Liver (tissue), 9 donors: ENCODE data around the gene PDZD11. TPM values are rescaled to one million over a fixed set of nuclear protein-coding genes. Genes with fewer than 3 reads are reported as not detected.
"Not testable (repeated sequence)": the region's sequence is repeated elsewhere in the genome, so short reads cannot be mapped to it uniquely, and the experiment has no call there.

ENCODE experiments used
- DNase-seq: peaks from one replicate; pipeline ENCODE4 v3.0.0-alpha.2; 2017; ENCODE audit warnings: low spot score
- H3K27ac ChIP-seq, 2 donors: one replicate each; pipeline ENCODE4 v1.7.0; 2013; ENCODE audit warnings: inconsistent platforms in 2 of 2, low read length in 2 of 2, control low read depth in 1 of 2, low read depth in 1 of 2, mild to moderate bottlenecking in 1 of 2
- H3K27me3 ChIP-seq, 4 donors: one replicate each; pipeline versions ENCODE4 v1.6.1 to v1.7.0; 2013; ENCODE audit warnings: low read length in 3 of 4, inconsistent platforms in 1 of 4, mild to moderate bottlenecking in 1 of 4, moderate library complexity in 1 of 4; ENCODE audit not compliant: control insufficient read depth in 4 of 4, insufficient read depth in 4 of 4
- H3K36me3 ChIP-seq, 4 donors: one replicate each; pipeline versions ENCODE4 v1.6.1 to v1.7.0; 2013; ENCODE audit warnings: low read length in 3 of 4, mild to moderate bottlenecking in 3 of 4, low read depth in 1 of 4, moderate library complexity in 1 of 4; ENCODE audit not compliant: control insufficient read depth in 4 of 4, insufficient read depth in 3 of 4
- H3K4me1 ChIP-seq, 4 donors: one replicate each; pipeline versions ENCODE4 v1.6.1 to v1.7.0; 2013; ENCODE audit warnings: low read length in 3 of 4, mild to moderate bottlenecking in 3 of 4, moderate library complexity in 1 of 4; ENCODE audit not compliant: control insufficient read depth in 4 of 4, insufficient read depth in 4 of 4
- H3K4me3 ChIP-seq, 3 donors: one replicate each; pipeline versions ENCODE4 v1.6.1 to v1.7.0; 2013; ENCODE audit warnings: low read length in 3 of 3, control low read depth in 1 of 3, low read depth in 1 of 3, mild to moderate bottlenecking in 1 of 3
- H3K9ac ChIP-seq, 2 donors: one replicate each; pipeline ENCODE4 v1.7.0; 2013; ENCODE audit warnings: low read length in 2 of 2, mild to moderate bottlenecking in 2 of 2, moderate library complexity in 2 of 2, control low read depth in 1 of 2, low read depth in 1 of 2
- H3K9me3 ChIP-seq, 4 donors: one replicate each; pipeline versions ENCODE4 v1.6.1 to v1.7.0; 2013; ENCODE audit warnings: low read length in 3 of 4; ENCODE audit not compliant: control insufficient read depth in 4 of 4
- EGR1 ChIP-seq, 2 donors: IDR thresholded peaks; 2 replicates each; pipeline ENCODE4 v1.6.1; 2016 to 2018; ENCODE audit warnings: antibody characterized with exemption in 2 of 2, low read depth in 2 of 2
- FOXA1 ChIP-seq: IDR thresholded peaks from 2 replicates; pipeline ENCODE4 v1.6.1; 2016; ENCODE audit warnings: antibody characterized with exemption
- FOXA2 ChIP-seq: IDR thresholded peaks from 2 replicates; pipeline ENCODE4 v1.6.1; 2016; ENCODE audit warnings: antibody characterized with exemption
- GABPA ChIP-seq, 2 donors: IDR thresholded peaks in 1 of 2; conservative IDR thresholded peaks in 1 of 2; 2 replicates each; pipeline ENCODE4 v1.6.1; 2016; ENCODE audit warnings: antibody characterized with exemption in 2 of 2, mild to moderate bottlenecking in 1 of 2, moderate library complexity in 1 of 2
- HNF4A ChIP-seq, 2 donors: conservative IDR thresholded peaks; 2 replicates each; pipeline ENCODE4 v1.6.1; 2016; ENCODE audit warnings: antibody characterized with exemption in 2 of 2, mild to moderate bottlenecking in 2 of 2
- HNF4G ChIP-seq: IDR thresholded peaks from 2 replicates; pipeline ENCODE4 v1.6.1; 2016; ENCODE audit warnings: antibody characterized with exemption
- JUND ChIP-seq, 2 donors: IDR thresholded peaks; 2 replicates each; pipeline ENCODE4 v1.6.1; 2016; ENCODE audit warnings: antibody characterized with exemption in 2 of 2
- NR2F2 ChIP-seq: IDR thresholded peaks from 2 replicates; pipeline ENCODE4 v1.6.1; 2016; ENCODE audit warnings: antibody characterized with exemption
- RAD21 ChIP-seq, 2 donors: IDR thresholded peaks; 2 replicates each; pipeline ENCODE4 v1.6.1; 2016; ENCODE audit warnings: antibody characterized with exemption in 2 of 2, mild to moderate bottlenecking in 2 of 2
- RXRA ChIP-seq, 2 donors: IDR thresholded peaks; 2 replicates each; pipeline ENCODE4 v1.6.1; 2017 to 2018; ENCODE audit warnings: antibody characterized with exemption in 2 of 2, mild to moderate bottlenecking in 1 of 2
- SP1 ChIP-seq: IDR thresholded peaks from 2 replicates; pipeline ENCODE4 v1.6.1; 2018; ENCODE audit warnings: antibody characterized with exemption, mild to moderate bottlenecking
- TAF1 ChIP-seq: conservative IDR thresholded peaks from 2 replicates; pipeline ENCODE4 v1.6.1; 2016; ENCODE audit warnings: antibody characterized with exemption, mild to moderate bottlenecking
- YY1 ChIP-seq: IDR thresholded peaks from 2 replicates; pipeline ENCODE4 v1.6.1; 2016; ENCODE audit warnings: antibody characterized with exemption, mild to moderate bottlenecking
- WGBS: extraction: QIAGEN DNeasy Blood & Tissue Kit; methylation state at CpG from one replicate; pipeline ENCODE4 v1.1.7; 2013; 5-methylcytosine and 5-hydroxymethylcytosine counted together
- polyA plus RNA-seq, 2 donors: library from polyadenylated mRNA; stranded (reverse) in 1 of 2; unstranded in 1 of 2; fragments of 200-250 nt in 1 of 2; fragments of >200 nt in 1 of 2; fragmentation: Nextera tagmentation in 1 of 2; extraction: Ambion mirVana in 1 of 2; gene quantifications; one replicate each; pipeline versions ENCODE4 v1.2.1 to v1.2.3, GENCODE V29; 2013 to 2015
- total RNA-seq, 2 donors: library from RNA; depleted of rRNA; stranded (reverse); fragments of >200 nt; gene quantifications; one replicate each; pipeline ENCODE4 v1.2.3, GENCODE V29; 2014
- TF ChIP-seq, protein P1 (sequence below): fragments of 150-350 bp; IDR thresholded peaks from 2 replicates; pipeline ENCODE4 v1.5.1; 2017; ENCODE audit warnings: improper control_type of control experiment, low read depth, low read length; ENCODE audit not compliant: missing input control
- TF ChIP-seq, protein P2 (sequence below): IDR thresholded peaks from 2 replicates; pipeline ENCODE4 v1.6.1; 2016; ENCODE audit warnings: antibody characterized with exemption
- TF ChIP-seq, protein P3 (sequence below): IDR thresholded peaks from 2 replicates; pipeline ENCODE4 v1.6.1; 2016; ENCODE audit warnings: antibody characterized with exemption, mild to moderate bottlenecking
- TF ChIP-seq, protein P4 (sequence below): IDR thresholded peaks from 2 replicates; pipeline ENCODE4 v1.6.1; 2016; ENCODE audit warnings: antibody characterized with exemption
- donor health status: healthy.
- donor health status: healthy.
- donor health status: healthy.
- donor health status: healthy.
- donor health status: healthy.

Gene PDZD11
- total and polyA plus RNA-seq, 4 donors: 8.5 to 25.9 (median 15.8) TPM

DNA sequence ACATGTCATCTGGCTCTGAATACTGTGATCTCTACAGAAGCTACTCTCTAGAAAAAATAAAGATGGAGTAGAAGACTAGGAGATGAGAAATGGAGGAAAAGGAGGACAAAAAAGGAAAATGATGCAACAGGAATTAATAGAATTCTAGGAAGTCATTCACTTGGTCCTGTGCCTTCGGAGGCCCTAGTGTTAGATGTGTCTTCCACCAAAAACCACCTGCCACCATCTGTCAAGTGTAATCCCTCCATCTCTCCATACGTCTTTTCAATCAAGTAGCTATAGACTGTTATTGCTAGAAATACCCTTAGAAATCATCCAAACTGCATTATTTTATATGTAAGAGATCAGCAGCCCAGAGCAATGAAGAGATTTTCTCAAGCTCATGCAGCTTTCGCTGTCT lies 10.6 kb downstream of the PDZD11 start:
- Histone ChIP-seq H3K4me3 (no peak overlapping the region), H3K9me3 (no peaks in the 10 kb centered on the region)
- TF ChIP-seq YY1 (no peak), HNF4G (no peak), GABPA (IDR thresholded peaks at IDR 0.05 in 1 of 2, conservative IDR thresholded peaks at IDR 0.05 in 1 of 2) (no peak), RAD21 (IDR thresholded peaks at IDR 0.05) (no peak), NR2F2 (no peak), TAF1 (no peak), FOXA1 (no peak), SP1 (no peak), FOXA2 (no peak), HNF4A (conservative IDR thresholded peaks at IDR 0.05) (no peak)
- TF ChIP-seq, protein P1, sequence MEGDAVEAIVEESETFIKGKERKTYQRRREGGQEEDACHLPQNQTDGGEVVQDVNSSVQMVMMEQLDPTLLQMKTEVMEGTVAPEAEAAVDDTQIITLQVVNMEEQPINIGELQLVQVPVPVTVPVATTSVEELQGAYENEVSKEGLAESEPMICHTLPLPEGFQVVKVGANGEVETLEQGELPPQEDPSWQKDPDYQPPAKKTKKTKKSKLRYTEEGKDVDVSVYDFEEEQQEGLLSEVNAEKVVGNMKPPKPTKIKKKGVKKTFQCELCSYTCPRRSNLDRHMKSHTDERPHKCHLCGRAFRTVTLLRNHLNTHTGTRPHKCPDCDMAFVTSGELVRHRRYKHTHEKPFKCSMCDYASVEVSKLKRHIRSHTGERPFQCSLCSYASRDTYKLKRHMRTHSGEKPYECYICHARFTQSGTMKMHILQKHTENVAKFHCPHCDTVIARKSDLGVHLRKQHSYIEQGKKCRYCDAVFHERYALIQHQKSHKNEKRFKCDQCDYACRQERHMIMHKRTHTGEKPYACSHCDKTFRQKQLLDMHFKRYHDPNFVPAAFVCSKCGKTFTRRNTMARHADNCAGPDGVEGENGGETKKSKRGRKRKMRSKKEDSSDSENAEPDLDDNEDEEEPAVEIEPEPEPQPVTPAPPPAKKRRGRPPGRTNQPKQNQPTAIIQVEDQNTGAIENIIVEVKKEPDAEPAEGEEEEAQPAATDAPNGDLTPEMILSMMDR: no peak
- TF ChIP-seq, protein P2, sequence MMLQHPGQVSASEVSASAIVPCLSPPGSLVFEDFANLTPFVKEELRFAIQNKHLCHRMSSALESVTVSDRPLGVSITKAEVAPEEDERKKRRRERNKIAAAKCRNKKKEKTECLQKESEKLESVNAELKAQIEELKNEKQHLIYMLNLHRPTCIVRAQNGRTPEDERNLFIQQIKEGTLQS: no peak

DNA sequence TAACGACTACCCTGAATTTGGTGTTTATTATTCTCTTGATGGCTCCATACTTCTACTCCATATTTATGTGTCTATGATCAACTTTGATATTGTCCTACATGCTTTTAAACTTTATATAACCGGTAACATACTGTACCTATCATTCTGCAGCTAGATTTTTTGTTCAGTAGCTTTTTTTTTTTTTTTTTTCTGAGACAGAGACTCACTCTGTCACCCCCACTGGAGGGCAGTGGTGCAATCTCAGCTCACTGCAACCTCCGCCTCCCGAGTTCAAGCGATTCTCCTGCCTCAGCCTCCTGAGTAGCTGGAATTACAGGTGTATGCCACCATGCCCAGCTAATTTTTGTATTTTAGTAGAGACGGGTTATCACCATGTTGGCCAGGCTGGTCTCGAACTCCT lies 15.7 kb downstream of the PDZD11 start:
- WGBS: 84% methylated on average over 7 of the region's 7 CpGs
- not testable (repeated sequence) for H3K27me3 ChIP-seq, H3K9me3 ChIP-seq, H3K9ac ChIP-seq, H3K36me3 ChIP-seq, DNase-seq, H3K4me3 ChIP-seq, H3K4me1 ChIP-seq, H3K27ac ChIP-seq

More for the DNA sequence above, 10.6 kb downstream of the PDZD11 start:
- Histone ChIP-seq H3K27me3 (peaks cover 0 to 2% (median 0%) of the 10 kb centered on the region in 4 donors), H3K27ac (no peak overlapping the region), H3K4me1 (no peaks in the 10 kb centered on the region), H3K36me3 (no peaks in the 10 kb centered on the region), H3K9ac (no peak overlapping the region)
- 97% methylated on average over 3 of the region's 3 CpGs for WGBS
- DNase-seq: no peak

DNA sequence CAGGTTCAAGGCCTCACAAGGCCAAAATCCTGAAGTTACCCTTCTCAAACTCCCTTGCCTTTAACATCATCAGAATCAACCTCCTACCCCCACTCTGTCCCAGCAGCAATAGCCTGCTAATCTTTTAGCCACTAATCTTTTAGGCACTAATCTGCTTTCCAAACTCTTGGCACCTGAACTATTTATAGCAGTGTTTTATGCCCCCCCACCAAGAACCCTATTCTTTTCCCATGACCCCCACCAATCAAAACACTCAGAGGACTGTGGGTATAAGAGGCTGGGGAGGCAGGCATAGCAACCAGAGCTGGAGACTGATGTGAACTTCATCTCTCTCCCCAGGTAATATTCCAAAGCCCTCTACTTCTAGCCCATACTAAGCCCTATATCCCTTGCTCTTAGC lies 21.7 kb downstream of the PDZD11 start, which contains the start of gene ARR3:
Gene ARR3, plus strand, starts transcription at position 301 of the 400 bp plus-strand sequence. CDS start 1,052 bp downstream, outside the sequence.
- Histone ChIP-seq H3K36me3 (no peaks in the 10 kb centered on the region), H3K9ac (no peak within 1 kb of the TSS), H3K4me3 (no peak within 1 kb of the TSS), H3K9me3 (no peaks in the 10 kb centered on the region), H3K27ac (no peak within 1 kb of the TSS), H3K4me1 (no peaks in the 10 kb centered on the region), H3K27me3 (no peaks in the 10 kb centered on the region)
- no peak for DNase-seq
- TF ChIP-seq, protein P2: no peak
- no peak for TF ChIP-seq RXRA (IDR thresholded peaks at IDR 0.05)
- no peak for TF ChIP-seq YY1
- TF ChIP-seq GABPA (IDR thresholded peaks at IDR 0.05 in 1 of 2, conservative IDR thresholded peaks at IDR 0.05 in 1 of 2): no peak
- no peak for TF ChIP-seq NR2F2
- no peak for TF ChIP-seq TAF1
- no peak for TF ChIP-seq JUND (IDR thresholded peaks at IDR 0.05)
- TF ChIP-seq HNF4G: no peak
- no peak for TF ChIP-seq FOXA1
- TF ChIP-seq, protein P1: no peak
- no peak for TF ChIP-seq RAD21 (IDR thresholded peaks at IDR 0.05)
- TF ChIP-seq SP1: no peak
- no peak for TF ChIP-seq HNF4A (conservative IDR thresholded peaks at IDR 0.05)
- no peak for TF ChIP-seq FOXA2
- TF ChIP-seq EGR1 (IDR thresholded peaks at IDR 0.05; ENCODE audit: low read depth in 2 of 2): no peak
- TF ChIP-seq, protein P3, sequence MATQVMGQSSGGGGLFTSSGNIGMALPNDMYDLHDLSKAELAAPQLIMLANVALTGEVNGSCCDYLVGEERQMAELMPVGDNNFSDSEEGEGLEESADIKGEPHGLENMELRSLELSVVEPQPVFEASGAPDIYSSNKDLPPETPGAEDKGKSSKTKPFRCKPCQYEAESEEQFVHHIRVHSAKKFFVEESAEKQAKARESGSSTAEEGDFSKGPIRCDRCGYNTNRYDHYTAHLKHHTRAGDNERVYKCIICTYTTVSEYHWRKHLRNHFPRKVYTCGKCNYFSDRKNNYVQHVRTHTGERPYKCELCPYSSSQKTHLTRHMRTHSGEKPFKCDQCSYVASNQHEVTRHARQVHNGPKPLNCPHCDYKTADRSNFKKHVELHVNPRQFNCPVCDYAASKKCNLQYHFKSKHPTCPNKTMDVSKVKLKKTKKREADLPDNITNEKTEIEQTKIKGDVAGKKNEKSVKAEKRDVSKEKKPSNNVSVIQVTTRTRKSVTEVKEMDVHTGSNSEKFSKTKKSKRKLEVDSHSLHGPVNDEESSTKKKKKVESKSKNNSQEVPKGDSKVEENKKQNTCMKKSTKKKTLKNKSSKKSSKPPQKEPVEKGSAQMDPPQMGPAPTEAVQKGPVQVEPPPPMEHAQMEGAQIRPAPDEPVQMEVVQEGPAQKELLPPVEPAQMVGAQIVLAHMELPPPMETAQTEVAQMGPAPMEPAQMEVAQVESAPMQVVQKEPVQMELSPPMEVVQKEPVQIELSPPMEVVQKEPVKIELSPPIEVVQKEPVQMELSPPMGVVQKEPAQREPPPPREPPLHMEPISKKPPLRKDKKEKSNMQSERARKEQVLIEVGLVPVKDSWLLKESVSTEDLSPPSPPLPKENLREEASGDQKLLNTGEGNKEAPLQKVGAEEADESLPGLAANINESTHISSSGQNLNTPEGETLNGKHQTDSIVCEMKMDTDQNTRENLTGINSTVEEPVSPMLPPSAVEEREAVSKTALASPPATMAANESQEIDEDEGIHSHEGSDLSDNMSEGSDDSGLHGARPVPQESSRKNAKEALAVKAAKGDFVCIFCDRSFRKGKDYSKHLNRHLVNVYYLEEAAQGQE: no peak
- TF ChIP-seq, protein P4, sequence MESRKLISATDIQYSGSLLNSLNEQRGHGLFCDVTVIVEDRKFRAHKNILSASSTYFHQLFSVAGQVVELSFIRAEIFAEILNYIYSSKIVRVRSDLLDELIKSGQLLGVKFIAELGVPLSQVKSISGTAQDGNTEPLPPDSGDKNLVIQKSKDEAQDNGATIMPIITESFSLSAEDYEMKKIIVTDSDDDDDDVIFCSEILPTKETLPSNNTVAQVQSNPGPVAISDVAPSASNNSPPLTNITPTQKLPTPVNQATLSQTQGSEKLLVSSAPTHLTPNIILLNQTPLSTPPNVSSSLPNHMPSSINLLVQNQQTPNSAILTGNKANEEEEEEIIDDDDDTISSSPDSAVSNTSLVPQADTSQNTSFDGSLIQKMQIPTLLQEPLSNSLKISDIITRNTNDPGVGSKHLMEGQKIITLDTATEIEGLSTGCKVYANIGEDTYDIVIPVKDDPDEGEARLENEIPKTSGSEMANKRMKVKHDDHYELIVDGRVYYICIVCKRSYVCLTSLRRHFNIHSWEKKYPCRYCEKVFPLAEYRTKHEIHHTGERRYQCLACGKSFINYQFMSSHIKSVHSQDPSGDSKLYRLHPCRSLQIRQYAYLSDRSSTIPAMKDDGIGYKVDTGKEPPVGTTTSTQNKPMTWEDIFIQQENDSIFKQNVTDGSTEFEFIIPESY: no peak
